Measurements from ENCODE around the gene ARHGAP40.
"Not testable (repeated sequence)": the region's sequence is repeated elsewhere in the genome, so short reads cannot be mapped to it uniquely, and the experiment has no call there.

ARHGAP40 gene

DNA sequence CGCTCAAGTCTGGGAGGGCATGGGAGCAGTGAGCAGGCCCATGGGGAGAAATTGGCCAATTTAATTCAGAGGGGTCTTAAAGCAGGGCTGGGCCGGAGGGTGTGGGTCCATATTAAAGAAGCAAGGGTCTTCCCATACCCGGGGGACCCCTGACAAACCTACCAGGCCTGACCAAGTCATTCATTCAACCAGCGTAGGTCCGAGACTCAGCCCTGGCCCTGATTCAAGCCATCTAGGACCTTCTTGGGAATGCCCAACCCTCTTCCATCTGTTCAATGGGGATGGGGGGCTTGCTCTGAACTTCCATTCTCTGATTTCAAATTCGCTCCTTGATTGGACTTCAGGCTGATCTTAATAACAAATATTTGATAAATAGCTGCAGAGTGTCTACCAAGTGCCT lies 13.3 kb upstream of the ARHGAP40 start:
- no peak for DNase-seq (ENCODE audit: low spot score)

DNA sequence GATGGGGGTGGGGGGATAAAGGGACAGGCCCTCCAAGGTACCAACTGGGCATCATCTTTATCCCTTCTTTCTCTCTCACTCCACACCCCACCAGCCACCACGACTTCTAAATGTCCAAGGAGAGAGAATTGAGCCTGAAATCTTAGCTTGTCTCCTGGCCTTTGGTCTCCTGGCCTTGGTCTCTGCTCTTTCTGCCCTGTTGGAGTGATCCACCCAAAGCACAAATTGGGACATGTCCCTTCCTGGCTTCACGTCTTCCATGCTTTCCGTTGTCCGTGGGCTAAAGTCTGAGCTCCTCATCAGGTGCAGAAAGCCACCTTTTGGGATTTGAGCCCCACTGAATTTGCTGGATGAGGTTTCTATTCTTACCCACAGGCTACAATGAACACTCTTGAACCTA lies 12.3 kb upstream of the ARHGAP40 start:
- no peak for DNase-seq (ENCODE audit: low spot score)

GRCh38 chr20:38589967-38590675 lies 11.5 kb upstream of the ARHGAP40 start:
- DNase-seq (ENCODE audit: low spot score), result no peak

DNA sequence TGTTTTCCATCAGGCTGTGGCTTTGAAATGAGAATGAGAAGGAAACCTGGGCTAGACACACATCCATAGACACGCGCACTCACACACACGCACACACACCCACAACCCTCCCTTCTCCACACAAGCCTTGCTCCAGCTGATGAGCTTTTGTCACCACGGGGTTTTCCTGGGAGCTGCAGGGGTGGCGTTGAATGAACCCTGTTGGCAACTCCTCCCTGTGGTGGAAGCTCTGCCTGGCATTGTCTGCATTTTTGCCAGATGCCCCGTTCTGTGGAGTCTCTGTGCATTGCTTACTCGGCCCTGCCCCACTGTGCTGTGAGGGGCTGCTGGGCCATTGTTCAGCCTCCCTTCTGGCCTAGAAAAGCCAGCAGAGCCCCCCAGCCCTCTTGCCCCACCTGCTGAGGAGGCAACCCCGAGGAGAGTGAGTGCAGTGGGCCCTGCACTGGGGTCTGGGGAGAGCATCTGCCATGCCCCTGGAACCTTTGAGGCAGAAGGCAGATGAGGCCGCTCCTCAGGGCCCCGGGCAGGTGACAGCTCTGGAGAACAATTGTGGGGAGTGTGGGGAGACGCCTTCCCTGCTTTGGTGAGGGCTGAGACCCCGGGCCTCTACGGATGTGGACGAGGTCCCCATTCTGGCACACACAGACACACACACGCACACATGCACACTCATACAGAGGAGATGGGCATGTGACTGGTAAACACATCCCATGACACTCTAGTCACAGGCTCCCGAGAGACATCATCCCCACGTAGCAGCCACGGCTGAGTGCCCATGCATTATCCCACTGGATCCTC lies 10.7 kb upstream of the ARHGAP40 start:
- no peak for DNase-seq (ENCODE audit: low spot score)

DNA sequence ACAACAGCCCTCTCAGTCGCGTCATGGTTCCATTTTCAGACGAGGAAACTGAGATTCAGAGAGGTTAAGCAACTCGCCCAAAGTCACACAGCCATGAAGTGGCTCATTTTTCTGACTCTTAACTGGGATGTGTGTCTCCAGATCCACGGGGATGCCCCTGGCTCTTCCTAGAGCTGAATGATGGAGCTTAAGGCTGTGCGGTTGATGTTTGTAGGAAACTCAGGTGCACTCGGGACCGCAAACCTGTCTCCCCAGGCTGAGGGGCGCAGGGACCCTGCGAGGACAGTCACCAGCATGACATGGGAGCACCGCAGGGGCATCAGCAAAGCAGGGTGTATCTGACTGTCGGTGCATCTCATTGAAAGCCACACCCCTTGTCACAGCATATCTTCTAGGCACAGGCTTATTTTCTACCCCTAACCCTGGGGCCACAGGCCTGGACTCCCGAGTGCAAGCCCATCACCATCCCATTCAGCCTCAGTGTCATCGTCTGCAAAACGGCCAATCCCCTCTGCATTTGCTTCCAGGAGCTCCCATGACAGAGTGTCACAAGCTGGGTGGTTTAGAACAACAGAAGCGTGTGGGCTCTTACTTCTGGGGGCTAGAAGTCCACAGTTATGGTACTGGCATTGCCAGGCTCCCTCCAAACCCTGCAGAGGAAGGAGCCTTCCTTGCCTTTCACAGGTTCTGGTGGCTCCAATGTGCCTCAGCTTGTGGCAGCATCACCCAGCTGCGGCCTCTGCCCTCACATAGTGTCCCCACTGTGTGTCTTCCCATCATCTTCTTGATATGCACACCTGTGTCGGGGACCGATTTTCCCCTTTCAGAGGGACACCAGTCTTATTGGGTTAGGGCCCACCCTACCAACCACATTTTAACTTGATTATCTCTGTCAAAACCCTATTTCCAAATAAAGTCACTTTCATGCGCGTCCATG lies 9.9 kb upstream of the ARHGAP40 start:
- DNase-seq (ENCODE audit: low spot score), result no peak

GRCh38 chr20:38592411-38592790 lies 9.2 kb upstream of the ARHGAP40 start:
- not testable (repeated sequence) for DNase-seq (ENCODE audit: low spot score)

- not testable (repeated sequence) for DNase-seq (ENCODE audit: low spot score)
Observed at GRCh38 chr20:38594281-38594680, 7.3 kb upstream of the ARHGAP40 start.

GRCh38 chr20:38595886-38596285 lies 5.7 kb upstream of the ARHGAP40 start:
- not testable (repeated sequence) for DNase-seq (ENCODE audit: low spot score)

DNA sequence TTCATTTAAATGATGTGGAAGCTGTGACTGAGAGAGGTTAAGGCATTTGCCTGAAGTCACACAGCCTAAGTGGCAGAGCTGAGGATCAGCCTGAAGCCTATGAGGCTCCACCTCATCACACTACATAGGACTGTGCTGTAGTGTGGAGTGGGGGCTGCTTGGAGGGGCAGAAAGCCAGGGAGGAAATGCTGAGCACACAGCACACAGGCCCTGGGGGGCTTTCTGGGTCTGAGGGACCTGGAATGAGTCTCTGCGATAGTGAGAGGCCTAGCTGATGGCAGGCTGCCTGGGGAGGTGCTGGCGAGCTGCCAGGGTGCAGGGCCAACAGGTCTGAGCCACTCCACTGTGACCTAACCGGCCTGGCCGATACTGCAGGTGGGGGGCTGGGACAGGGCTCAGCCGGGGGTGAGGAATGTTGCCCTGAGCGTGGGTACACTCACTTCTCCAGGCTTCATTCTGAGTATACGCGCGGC lies 2.2 kb upstream of the ARHGAP40 start:
- no peak for DNase-seq (ENCODE audit: low spot score)

DNA sequence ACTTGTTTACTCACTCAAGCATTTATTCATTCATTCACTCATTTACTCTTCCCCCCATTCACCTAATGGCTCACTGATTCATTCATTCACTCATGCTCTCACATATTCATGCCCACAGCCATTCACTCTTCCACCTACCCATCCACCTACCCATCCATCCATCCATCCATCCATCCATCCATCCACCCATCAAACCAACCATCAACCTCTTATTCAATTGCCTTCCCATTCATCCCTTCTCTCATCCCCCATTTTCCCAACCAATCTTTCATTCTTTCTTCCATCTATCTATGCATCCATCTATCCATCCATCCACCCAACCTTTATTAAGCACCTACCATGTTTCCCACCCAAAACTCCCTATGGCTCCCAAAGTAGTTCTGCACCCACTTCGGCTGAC lies 1.6 kb upstream of the ARHGAP40 start:
- DNase-seq (ENCODE audit: low spot score), result no peak

DNA sequence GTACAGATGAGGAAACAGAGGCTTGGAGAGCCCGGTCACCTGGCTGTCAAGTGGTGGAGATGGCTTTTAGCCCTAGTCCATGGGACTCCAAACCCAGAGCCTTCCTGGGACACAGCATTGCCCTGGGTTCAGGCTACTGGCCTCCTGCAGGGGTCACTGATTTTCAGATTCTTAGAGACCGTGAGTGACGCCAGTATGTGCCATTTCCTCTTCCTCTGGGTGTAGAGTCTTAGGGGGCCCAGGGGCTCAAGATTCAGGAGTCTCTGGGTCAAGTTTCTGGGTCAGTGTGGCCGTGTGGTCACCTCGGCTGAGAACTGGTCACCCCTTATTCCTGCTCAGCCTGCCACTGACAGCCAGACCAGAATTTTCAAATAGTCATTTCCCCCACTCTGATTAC lies 574 bp downstream of the ARHGAP40 start:
- DNase-seq (ENCODE audit: low spot score), result no peak

GRCh38 chr20:38603286-38603685 lies 1.7 kb downstream of the ARHGAP40 start:
- DNase-seq (ENCODE audit: low spot score), result no peak

GRCh38 chr20:38604873-38605303 lies 3.3 kb downstream of the ARHGAP40 start:
- no peak for DNase-seq (ENCODE audit: low spot score)

GRCh38 chr20:38607351-38607750 lies 5.7 kb downstream of the ARHGAP40 start:
- DNase-seq (ENCODE audit: low spot score), result no peak

- no peak for DNase-seq (ENCODE audit: low spot score)
Observed at GRCh38 chr20:38608188-38608587, 6.6 kb downstream of the ARHGAP40 start.

DNA sequence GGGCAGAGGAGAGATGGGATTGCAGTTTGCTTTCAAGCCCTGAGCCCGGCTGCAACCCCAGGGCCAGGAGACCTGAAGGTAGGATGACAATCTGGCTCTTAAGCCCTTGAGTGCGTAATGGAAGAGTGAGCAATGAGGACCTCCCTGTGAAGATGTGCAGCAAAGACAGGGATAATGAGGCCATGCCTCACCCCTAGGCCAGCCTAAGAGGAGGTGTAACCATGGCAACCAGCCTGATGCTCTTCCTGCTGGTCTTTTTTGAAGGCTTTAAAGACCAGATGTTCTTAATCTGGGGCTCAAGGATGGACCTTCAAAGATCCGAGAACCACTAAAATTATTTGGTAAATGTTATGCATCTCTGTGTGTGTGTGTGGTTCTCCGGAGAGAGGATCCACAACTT lies 8.2 kb downstream of the ARHGAP40 start:
- DNase-seq (ENCODE audit: low spot score), result no peak

GRCh38 chr20:38610521-38610920 lies 8.9 kb downstream of the ARHGAP40 start:
- DNase-seq (ENCODE audit: low spot score), result no peak

- no peak for DNase-seq (ENCODE audit: low spot score)
Observed at GRCh38 chr20:38612751-38613515, 11.3 kb downstream of the ARHGAP40 start.

GRCh38 chr20:38615283-38615682 lies 13.7 kb downstream of the ARHGAP40 start:
- DNase-seq (ENCODE audit: low spot score), result no peak

DNA sequence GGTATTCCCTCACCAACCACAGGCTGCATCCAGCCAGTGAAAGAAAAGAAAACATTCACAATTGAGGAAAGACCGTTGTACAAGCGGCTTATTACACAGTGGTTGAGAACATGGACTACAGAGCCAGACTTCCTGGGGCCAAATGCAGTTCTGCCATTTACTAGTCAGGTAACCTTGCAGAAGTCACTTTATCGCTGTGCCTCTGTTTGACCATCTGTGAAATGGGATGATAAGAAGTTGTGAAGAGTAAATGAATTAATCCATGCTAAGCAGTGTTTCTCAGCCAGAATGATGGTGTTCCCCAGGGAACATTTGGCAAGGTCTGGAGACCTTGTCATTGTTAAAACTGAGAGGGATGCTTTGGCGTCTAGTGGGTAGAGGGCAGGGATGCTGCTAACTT lies 14.8 kb downstream of the ARHGAP40 start:
- DNase-seq (ENCODE audit: low spot score), result no peak

DNA sequence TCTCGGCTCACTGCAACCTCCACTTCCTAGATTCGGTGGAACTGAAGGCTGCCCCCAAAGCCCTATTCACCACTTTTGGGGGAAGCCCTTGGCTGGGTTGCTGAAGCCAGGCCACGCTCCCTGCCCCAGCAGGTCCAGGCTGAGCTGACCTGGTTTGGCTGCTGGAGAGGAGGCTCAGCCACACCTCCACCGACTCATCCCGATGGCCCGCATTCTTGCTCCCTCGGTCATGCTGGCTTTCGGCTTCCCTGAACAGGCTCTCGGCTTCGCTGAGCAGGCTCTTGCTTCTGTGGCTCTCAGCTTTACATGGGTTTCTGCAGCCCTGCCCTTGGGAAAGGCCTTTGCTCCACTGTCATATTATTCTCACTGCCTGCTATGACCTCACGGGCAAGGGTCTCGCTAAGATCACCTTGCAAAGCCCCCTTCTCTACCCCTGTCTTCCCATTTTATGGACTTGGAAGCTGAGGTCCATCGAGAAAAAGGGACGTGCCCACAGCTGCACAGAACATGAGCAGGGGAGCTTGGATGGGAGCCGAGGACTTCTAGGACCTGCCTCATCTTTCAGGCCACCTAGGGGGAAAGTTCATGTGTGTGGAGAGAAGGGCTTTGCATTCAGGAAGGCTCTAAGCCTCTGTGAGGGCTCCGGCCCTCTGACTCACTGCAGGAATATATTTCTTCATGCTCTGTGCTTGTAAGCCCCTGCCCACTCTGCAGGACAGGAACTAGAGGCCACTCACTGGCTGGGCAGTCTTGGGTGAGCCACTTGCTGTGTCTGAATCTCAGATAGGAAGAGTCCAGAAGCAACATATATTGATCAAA lies 15.6 kb downstream of the ARHGAP40 start:
- DNase-seq (ENCODE audit: low spot score), result no peak

Measured in germinal center (tissue), 1 donor.